Activated naive CD4-positive, alpha-beta T cell treated with anti-CD3 and anti-CD28 coated beads, Interleukin-2, amount 10 ng/mL, durations not matched to agents 7 days and 5 days (primary cell): ENCODE measurements around the gene B4GALNT3.

Experiments used
- CTCF ChIA-PET: fragments of 350-600 bp; sonication (Branson Sonifier 250); formaldehyde crosslinking; loops from one replicate; lab custom pipeline; 2021; ENCODE audit warnings: antibody characterized with exemption; lab: Charles Lee
- DNase-seq: peaks from one replicate; pipeline ENCODE4 v3.0.0-alpha.2; 2020
- H3K27ac Mint-ChIP-seq: one replicate; pipeline ENCODE4 v1.8.0; 2021; ENCODE audit warnings: mild to moderate bottlenecking, moderate library complexity, mixed read lengths
- H3K27me3 Mint-ChIP-seq: one replicate; pipeline ENCODE4 v1.8.0; 2021; ENCODE audit warnings: mild to moderate bottlenecking, mixed read lengths
- H3K36me3 Mint-ChIP-seq: one replicate; pipeline ENCODE4 v1.8.0; 2021; ENCODE audit warnings: mixed read lengths
- H3K4me1 Mint-ChIP-seq: one replicate; pipeline ENCODE4 v1.8.0; 2021; ENCODE audit warnings: mixed read lengths
- H3K4me3 Mint-ChIP-seq: one replicate; pipeline ENCODE4 v1.8.0; 2021; ENCODE audit warnings: mild to moderate bottlenecking, moderate library complexity, mixed read lengths
- H3K9me3 Mint-ChIP-seq: one replicate; pipeline ENCODE4 v1.8.0; 2021; ENCODE audit warnings: mixed read lengths

B4GALNT3 gene

GRCh38 chr12:530821-531220, 71.1 kb downstream of the B4GALNT3 start:
- Mint-ChIP-seq H3K27me3 (peaks cover 41% of the 10 kb centered on the region), H3K36me3 (no peaks in the 10 kb centered on the region), H3K4me1 (no peaks in the 10 kb centered on the region), H3K27ac (no peak overlapping the region), H3K9me3 (peaks cover 25% of the 10 kb centered on the region), H3K4me3 (no peak overlapping the region)
- CTCF ChIA-PET = interaction anchor here (1.0 to 1.5 kb wide), 2 partner anchors 63 to 77 kb away, joined by 4 read pairs; no protein-coding TSS in a partner anchor
- no peak for DNase-seq

- no peak overlapping the region for H3K4me3 Mint-ChIP-seq
- DNase-seq = no peak
- H3K27ac Mint-ChIP-seq = no peak overlapping the region
- H3K4me1 Mint-ChIP-seq = no peaks in the 10 kb centered on the region
- H3K36me3 Mint-ChIP-seq = no peaks in the 10 kb centered on the region
- CTCF ChIA-PET = interaction anchor here (1.2 to 1.5 kb wide), 2 partner anchors 15 to 77 kb away, joined by 3 to 7 read pairs; no protein-coding TSS in a partner anchor
- peaks cover 25% of the 10 kb centered on the region for H3K9me3 Mint-ChIP-seq
- H3K27me3 Mint-ChIP-seq = peaks cover 44% of the 10 kb centered on the region
Measured at GRCh38 chr12:531951-532585, 72.3 kb downstream of the B4GALNT3 start.

- no peak overlapping the region for H3K4me3 Mint-ChIP-seq
Measured at GRCh38 chr12:532908-533565, 73.3 kb downstream of the B4GALNT3 start.

GRCh38 chr12:533718-534117, 74.0 kb downstream of the B4GALNT3 start:
- Mint-ChIP-seq H3K27ac (no peak overlapping the region), H3K4me1 (peaks cover 3% of the 10 kb centered on the region), H3K9me3 (peaks cover 25% of the 10 kb centered on the region), H3K27me3 (peaks cover 37% of the 10 kb centered on the region), H3K4me3 (no peak overlapping the region), H3K36me3 (no peaks in the 10 kb centered on the region)
- no peak for DNase-seq
- CTCF ChIA-PET = interaction anchor here (1.0 to 1.3 kb wide), 2 partner anchors 10 to 15 kb away, joined by 3 to 5 read pairs; no protein-coding TSS in a partner anchor

More at GRCh38 chr12:532908-533565, 73.3 kb downstream of the B4GALNT3 start:
- peaks cover 25% of the 10 kb centered on the region for H3K9me3 Mint-ChIP-seq
- H3K36me3 Mint-ChIP-seq = no peaks in the 10 kb centered on the region
- H3K27ac Mint-ChIP-seq = no peak overlapping the region
- DNase-seq = no peak
- CTCF ChIA-PET = interaction anchor here (1.0 to 1.5 kb wide), 4 partner anchors 11 to 78 kb away, joined by 3 to 7 read pairs (median 4); no protein-coding TSS in a partner anchor
- H3K27me3 Mint-ChIP-seq = peaks cover 37% of the 10 kb centered on the region
- H3K4me1 Mint-ChIP-seq = no peaks in the 10 kb centered on the region

GRCh38 chr12:534216-534615, 74.5 kb downstream of the B4GALNT3 start:
- Mint-ChIP-seq H3K4me1 (peaks cover 8% of the 10 kb centered on the region), H3K4me3 (no peak overlapping the region), H3K36me3 (no peaks in the 10 kb centered on the region), H3K27me3 (peaks cover 37% of the 10 kb centered on the region), H3K27ac (no peak overlapping the region), H3K9me3 (peaks cover 22% of the 10 kb centered on the region)
- CTCF ChIA-PET = interaction anchor here (0.9 kb wide), 1 partner anchor 80 kb away, joined by 3 read pairs; no protein-coding TSS in a partner anchor
- DNase-seq = no peak

GRCh38 chr12:535396-535795, 75.7 kb downstream of the B4GALNT3 start:
- peaks cover 16% of the 10 kb centered on the region for H3K9me3 Mint-ChIP-seq
- no peak for DNase-seq
- no peaks in the 10 kb centered on the region for H3K36me3 Mint-ChIP-seq
- peaks cover 37% of the 10 kb centered on the region for H3K27me3 Mint-ChIP-seq
- H3K27ac Mint-ChIP-seq = no peak overlapping the region
- CTCF ChIA-PET = interaction anchor here (1.0 to 4.2 kb wide), 3 partner anchors 12 to 94 kb away, joined by 3 to 28 read pairs (median 14); no protein-coding TSS in a partner anchor
- H3K4me3 Mint-ChIP-seq = no peak overlapping the region
- H3K4me1 Mint-ChIP-seq = peaks cover 20% of the 10 kb centered on the region

GRCh38 chr12:536751-537245, 77.1 kb downstream of the B4GALNT3 start:
- no peak overlapping the region for H3K4me3 Mint-ChIP-seq
- H3K9me3 Mint-ChIP-seq = peaks cover 11% of the 10 kb centered on the region
- no peak for DNase-seq
- no peaks in the 10 kb centered on the region for H3K36me3 Mint-ChIP-seq
- peaks cover 37% of the 10 kb centered on the region for H3K27me3 Mint-ChIP-seq
- CTCF ChIA-PET = interaction anchor here (0.9 to 4.2 kb wide), 4 partner anchors 9 to 83 kb away, joined by 3 to 28 read pairs (median 9); no protein-coding TSS in a partner anchor
- H3K4me1 Mint-ChIP-seq = peaks cover 26% of the 10 kb centered on the region
- H3K27ac Mint-ChIP-seq = no peak overlapping the region

- H3K9me3 Mint-ChIP-seq = peaks cover 2% of the 10 kb centered on the region
- no peak for DNase-seq
- H3K27ac Mint-ChIP-seq = no peak overlapping the region
- no peaks in the 10 kb centered on the region for H3K36me3 Mint-ChIP-seq
- peaks cover 29% of the 10 kb centered on the region for H3K4me1 Mint-ChIP-seq
- H3K4me3 Mint-ChIP-seq = no peak overlapping the region
- CTCF ChIA-PET = interaction anchor here (2.6 to 7.9 kb wide), 3 partner anchors 10 to 84 kb away, joined by 14 to 123 read pairs (median 28); no protein-coding TSS in a partner anchor
- H3K27me3 Mint-ChIP-seq = peaks cover 38% of the 10 kb centered on the region
Measured at GRCh38 chr12:537772-538171, 78.0 kb downstream of the B4GALNT3 start.

- peak; percentile 72 for DNase-seq
- H3K9me3 Mint-ChIP-seq = no peaks in the 10 kb centered on the region
- peak overlapping the region; percentile 85 for H3K27ac Mint-ChIP-seq
- CTCF ChIA-PET = interaction anchor here (1.6 to 7.9 kb wide), 3 partner anchors 9 to 97 kb away, joined by 6 to 123 read pairs (median 28); no protein-coding TSS in a partner anchor
- H3K4me3 Mint-ChIP-seq = no peak overlapping the region
- peaks cover 39% of the 10 kb centered on the region for H3K27me3 Mint-ChIP-seq
- no peaks in the 10 kb centered on the region for H3K36me3 Mint-ChIP-seq
- H3K4me1 Mint-ChIP-seq = peaks cover 29% of the 10 kb centered on the region
Measured at GRCh38 chr12:538731-539539, 79.2 kb downstream of the B4GALNT3 start.

- CTCF ChIA-PET = interaction anchor here (1.1 to 7.9 kb wide), 5 partner anchors 8 to 98 kb away, joined by 3 to 123 read pairs (median 6); no protein-coding TSS in a partner anchor
- H3K9me3 Mint-ChIP-seq = no peaks in the 10 kb centered on the region
- no peak overlapping the region for H3K4me3 Mint-ChIP-seq
- no peaks in the 10 kb centered on the region for H3K36me3 Mint-ChIP-seq
- peaks cover 29% of the 10 kb centered on the region for H3K4me1 Mint-ChIP-seq
- peak overlapping the region; percentile 85 for H3K27ac Mint-ChIP-seq
- no peak for DNase-seq
- H3K27me3 Mint-ChIP-seq = peaks cover 45% of the 10 kb centered on the region
Measured at GRCh38 chr12:539540-540310, 80.0 kb downstream of the B4GALNT3 start.

- CTCF ChIA-PET = interaction anchor here (1.9 to 7.9 kb wide), 2 partner anchors 87 to 100 kb away, joined by 5 to 123 read pairs; no protein-coding TSS in a partner anchor
- H3K36me3 Mint-ChIP-seq = no peaks in the 10 kb centered on the region
- peaks cover 36% of the 10 kb centered on the region for H3K4me1 Mint-ChIP-seq
- H3K27me3 Mint-ChIP-seq = peaks cover 45% of the 10 kb centered on the region
- no peak for DNase-seq
- no peak overlapping the region for H3K4me3 Mint-ChIP-seq
- H3K9me3 Mint-ChIP-seq = no peaks in the 10 kb centered on the region
- H3K27ac Mint-ChIP-seq = no peak overlapping the region
Measured at GRCh38 chr12:541676-542324, 82.1 kb downstream of the B4GALNT3 start.

GRCh38 chr12:542395-543113, 82.8 kb downstream of the B4GALNT3 start:
- peaks cover 39% of the 10 kb centered on the region for H3K4me1 Mint-ChIP-seq
- H3K36me3 Mint-ChIP-seq = no peaks in the 10 kb centered on the region
- H3K27ac Mint-ChIP-seq = no peak overlapping the region
- H3K9me3 Mint-ChIP-seq = no peaks in the 10 kb centered on the region
- CTCF ChIA-PET = interaction anchor here (3.7 to 7.9 kb wide), 2 partner anchors 87 to 99 kb away, joined by 17 to 123 read pairs; no protein-coding TSS in a partner anchor
- no peak overlapping the region for H3K4me3 Mint-ChIP-seq
- no peak for DNase-seq
- peaks cover 52% of the 10 kb centered on the region for H3K27me3 Mint-ChIP-seq
